T47D (cell line): ENCODE measurements around the gene NMT1.
A peak's percentile ranks its signal among the peaks of the same experiment; 100 is the strongest.

Source experiments
- DNase-seq, 2 experiments: peaks; one replicate each; pipeline versions ENCODE4 v3.0.0 to v3.0.0-alpha.2; 2011 to 2012; ENCODE audit warnings: low read depth in 1 of 2, low spot score in 1 of 2
- JUND ChIP-seq: IDR thresholded peaks from 2 replicates; pipeline ENCODE4 v1.6.1; 2012; ENCODE audit warnings: low read depth
- in situ Hi-C: cut with HindIII; loops from 2 replicates; pipeline ENCODE4 v1.10.0; 2016; ENCODE audit warnings: low sequenced_read_pairs, low pct_unique_long_range_greater_than_20kb

NMT1 gene

GRCh38 chr17:45093444-45094110 is 32.5 kb downstream of the NMT1 start:
- no peak for DNase-seq
- in situ Hi-C loops, result no loop called here
- no peak for TF ChIP-seq JUND

- peak; percentile 65 to 75 for DNase-seq
- in situ Hi-C loops, result no loop called here
- no peak for TF ChIP-seq JUND
These were observed 35.0 kb downstream of the NMT1 start for GRCh38 chr17:45096141-45096540.

GRCh38 chr17:45096926-45097325 is 35.8 kb downstream of the NMT1 start:
- in situ Hi-C loops, result no loop called here
- DNase-seq, result no peak

GRCh38 chr17:45098081-45098868 is 37.2 kb downstream of the NMT1 start:
- in situ Hi-C loops, result no loop called here
- DNase-seq, result no peak
- TF ChIP-seq JUND, result no peak

More at GRCh38 chr17:45096926-45097325, 35.8 kb downstream of the NMT1 start:
- TF ChIP-seq JUND, result no peak

- peak; percentile 89 to 94 for DNase-seq
- TF ChIP-seq JUND, result no peak
- in situ Hi-C loops, result no loop called here
These were observed 37.9 kb downstream of the NMT1 start for GRCh38 chr17:45098869-45099616.

GRCh38 chr17:45101546-45101882 is 40.4 kb downstream of the NMT1 start:
- TF ChIP-seq JUND, result no peak
- in situ Hi-C loops, result no loop called here
- DNase-seq, result no peak

GRCh38 chr17:45101883-45102811 is 41.0 kb downstream of the NMT1 start:
- DNase-seq, result peak in 1 of 2 experiments; percentile 71
- TF ChIP-seq JUND, result no peak
- in situ Hi-C loops, result no loop called here

GRCh38 chr17:45102856-45103255 is 41.7 kb downstream of the NMT1 start:
- in situ Hi-C loops, result no loop called here
- TF ChIP-seq JUND, result no peak
- DNase-seq, result no peak

- in situ Hi-C loops, result no loop called here
- no peak for DNase-seq
- TF ChIP-seq JUND, result no peak
These were observed 42.2 kb downstream of the NMT1 start for GRCh38 chr17:45103269-45103795.

- DNase-seq, result no peak
- TF ChIP-seq JUND, result no peak
- in situ Hi-C loops, result no loop called here
These were observed 42.9 kb downstream of the NMT1 start for GRCh38 chr17:45104029-45104428.

- no peak for DNase-seq
- no peak for TF ChIP-seq JUND
- in situ Hi-C loops, result no loop called here
These were observed 43.4 kb downstream of the NMT1 start for GRCh38 chr17:45104497-45104896.

- in situ Hi-C loops, result no loop called here
- TF ChIP-seq JUND, result no peak
- DNase-seq, result no peak
These were observed 43.9 kb downstream of the NMT1 start for GRCh38 chr17:45104907-45105624.
